Measurements from ENCODE around the gene C8G. TPM values are rescaled to one million over a fixed set of nuclear protein-coding genes. Genes with fewer than 3 reads are reported as not detected.

The C8G gene
- total and polyA plus RNA-seq, 2 of the 8 experiments (the other 6 are each of a cell fraction or from before 2014, with no cell fraction given) = 0.62 to 0.80 TPM

- no peak overlapping the region for H2BK120ac ChIP-seq (replicated peaks; ENCODE audit: low read depth, low read length)
- no peak overlapping the region for H3K14ac ChIP-seq (ENCODE audit: insufficient read length)
- no peak overlapping the region for H4K5ac ChIP-seq (ENCODE audit: insufficient read length, low read depth, low read length)
- H3K9ac ChIP-seq (replicated peaks in 1 of 4; ENCODE audit: extremely low read depth in 1 of 4, low read depth in 3 of 4, low read length in 3 of 4) = no peak overlapping the region
- H2BK15ac ChIP-seq (ENCODE audit: low read length) = no peak overlapping the region
- no peak for FAIRE-seq
- H4K91ac ChIP-seq (replicated peaks; ENCODE audit: insufficient read length, low read length) = peak overlapping the region; percentile 15
- 0 out of 2 replicates have a peak overlapping the region, but pooled peaks have one; percentile 27 for H2BK12ac ChIP-seq (ENCODE audit: low read depth, low read length)
- no peaks in the 10 kb centered on the region for H4K20me1 ChIP-seq (replicated peaks in 1 of 2; ENCODE audit: control insufficient read depth in 1 of 2, insufficient read depth in 2 of 2, low read length in 2 of 2)
- H2AK5ac ChIP-seq (ENCODE audit: low read depth, low read length) = no peak overlapping the region
- H4K8ac ChIP-seq (ENCODE audit: extremely low read depth, insufficient read depth, low read length) = no peak overlapping the region
- H3K56ac ChIP-seq (replicated peaks; ENCODE audit: insufficient read length, low read depth, low read length) = no peak overlapping the region
- no peaks in the 10 kb centered on the region for H3K9me3 ChIP-seq (ENCODE audit: insufficient read depth in 2 of 2, low read depth in 1 of 2, low read length in 1 of 2)
- H3K27ac ChIP-seq (ENCODE audit: low read depth, low read length) = no peak overlapping the region
- H3K79me1 ChIP-seq (ENCODE audit: low read depth, low read length) = no peaks in the 10 kb centered on the region
- no peak overlapping the region for H2BK5ac ChIP-seq (ENCODE audit: low read depth, low read length)
- no peak overlapping the region for H3K18ac ChIP-seq (ENCODE audit: extremely low read depth, low read length)
- H3K27me3 ChIP-seq (replicated peaks in 1 of 4; ENCODE audit: control insufficient read depth in 3 of 4, extremely low read depth in 1 of 4, insufficient read depth in 3 of 4, low read length in 3 of 4) = no peaks in the 10 kb centered on the region
- CTCF ChIA-PET (ENCODE audit: partially characterized antibody) = interaction anchor here (1.0 to 9.4 kb wide), 7 partner anchors 7 to 318 kb away, joined by 3 to 38 read pairs (median 4); partner anchors contain the start of genes C8G and CLIC3
- H3K23me2 ChIP-seq (ENCODE audit: low read depth, low read length) = no peaks in the 10 kb centered on the region
- no peaks in the 10 kb centered on the region for H3K36me3 ChIP-seq (ENCODE audit: control insufficient read depth in 2 of 4, insufficient read depth in 4 of 4, low read length in 3 of 4)
- no peak overlapping the region for H3K4me2 ChIP-seq (ENCODE audit: insufficient read depth in 1 of 2, low read depth in 2 of 2, low read length in 2 of 2)
- POLR2A ChIA-PET (ENCODE audit: partially characterized antibody) = no interaction called here
- peaks cover 0 to 7% (median 4%) of the 10 kb centered on the region in 4 experiments; a peak in 4 of 7 replicates for H3K4me1 ChIP-seq (replicated peaks in 1 of 4; ENCODE audit: control insufficient read depth in 3 of 4, insufficient read depth in 4 of 4, low read length in 3 of 4)
- DNase-seq (ENCODE audit: low read depth in 1 of 2, low spot score in 2 of 2) = no peak
- no peak overlapping the region for H2BK20ac ChIP-seq (ENCODE audit: low read length)
- H3K4me3 ChIP-seq (ENCODE audit: extremely low read depth in 1 of 4, insufficient read depth in 2 of 4, low read depth in 3 of 4, low read length in 4 of 4) = no peak overlapping the region
- no peak overlapping the region for H3K4ac ChIP-seq (replicated peaks; ENCODE audit: insufficient read length, low read depth, low read length)
- no peak overlapping the region for H2AFZ ChIP-seq (ENCODE audit: low read length)
- H3K79me2 ChIP-seq (ENCODE audit: control insufficient read depth in 1 of 2, insufficient read depth in 2 of 2, low read length in 2 of 2) = no peaks in the 10 kb centered on the region
- no peak overlapping the region for H3K23ac ChIP-seq (ENCODE audit: insufficient read length)
- WGBS, 2 experiments (ENCODE audit: extremely low coverage in 1 of 2, insufficient coverage in 1 of 2, insufficient read length in 1 of 2, insufficient replicate concordance in 2 of 2, low coverage in 1 of 2, low lambda C conversion rate in 2 of 2, missing lambda C conversion rate in 1 of 2) = 87% methylated on average over 7 of the region's 17 CpGs; no CpG with 5 or more reads in 1 of the 2 experiments
- no peak for TF ChIP-seq POU5F1 (IDR thresholded peaks at IDR 0.05; ENCODE audit: low read depth, low read length)
- no peak for TF ChIP-seq SUZ12 (IDR thresholded peaks at IDR 0.05; ENCODE audit: low read length)
Measured at GRCh38 chr9:136969150-136969549, 24.1 kb downstream of the C8G start.
